ENCODE data around the gene ATOH8. TPM values are rescaled to one million over a fixed set of nuclear protein-coding genes. Genes with fewer than 3 reads are reported as not detected.
A peak's percentile ranks its signal among the peaks of the same experiment; 100 is the strongest.

ATOH8 gene
- total and polyA plus RNA-seq, 2 donors (not counting 3 experiments of a cell fraction or from before 2014, with no cell fraction given) = 10.3 to 12.8 TPM

- no peaks in the 10 kb centered on the region for H3K9me3 ChIP-seq (replicated peaks; ENCODE audit: control insufficient read depth, insufficient read depth, low read length)
- H3K27me3 ChIP-seq (ENCODE audit: control insufficient read depth in 2 of 2, insufficient read depth in 2 of 2, low read length in 2 of 2) = no peaks in the 10 kb centered on the region
- H3K36me3 ChIP-seq (ENCODE audit: control insufficient read depth in 2 of 2, extremely low read depth in 1 of 2, insufficient read depth in 2 of 2, low read length in 2 of 2) = no peaks in the 10 kb centered on the region
- H4K20me1 ChIP-seq (replicated peaks; ENCODE audit: control insufficient read depth, extremely low read depth, insufficient read depth, low read length) = no peaks in the 10 kb centered on the region
- no peak for DNase-seq (ENCODE audit: low read depth, low spot score)
- POLR2A ChIA-PET = no interaction called here
- FAIRE-seq = no peak
- no peak overlapping the region for H3K27ac ChIP-seq (ENCODE audit: insufficient read depth, low read depth, low read length)
- H3K9me1 ChIP-seq (replicated peaks; ENCODE audit: control insufficient read depth, extremely low read depth, insufficient read depth, low read length) = no peaks in the 10 kb centered on the region
- no peaks in the 10 kb centered on the region for H3K4me1 ChIP-seq (ENCODE audit: control insufficient read depth, extremely low read depth, insufficient read depth, low read length)
- H2AFZ ChIP-seq (ENCODE audit: low read depth, low read length) = no peak overlapping the region
- no TSS peak for BruUV-seq (replicated peaks)
- H3K9ac ChIP-seq (replicated peaks; ENCODE audit: extremely low read depth, insufficient read depth, low read length) = no peak overlapping the region
- no peak overlapping the region for H3K4me2 ChIP-seq (ENCODE audit: insufficient read depth, low read length)
- intact Hi-C loops (cut with micrococcal nuclease) = no loop called here
- no peak for TF ChIP-seq POLR2AphosphoS5 (IDR thresholded peaks at IDR 0.05; ENCODE audit: insufficient read depth, low read depth, low read length)
- dilution Hi-C loops (cut with MboI; ENCODE audit: extremely low pct_ligation_motif_present, low sequenced_read_pairs) = no loop called here
- CTCF ChIA-PET = interaction anchor here (12.5 kb wide), 1 partner anchor 246 kb away, joined by 541 read pairs; no protein-coding TSS in a partner anchor
- no peaks in the 10 kb centered on the region for H3K79me2 ChIP-seq (ENCODE audit: control insufficient read depth, insufficient read depth, low read length)
- no peak overlapping the region for H3K4me3 ChIP-seq (replicated peaks in 1 of 3; ENCODE audit: insufficient read depth in 1 of 3, low read depth in 1 of 3, low read length in 3 of 3)
These were observed 80.7 kb downstream of the ATOH8 start for GRCh38 chr2:85834466-85834865.

Small RNA genes lying within 50 kb of the gene (microRNA-seq; reads per million reads assigned to microRNA genes)
- not detected for gene MIR6071 (ENCODE audit: borderline number of aligned reads, borderline replicate concordance)

Small RNA genes lying within 50 kb of the gene (small RNA-seq; reads per million reads assigned to genes)
- gene MIR6071 (ENCODE audit: insufficient read depth, insufficient read length, low read depth, low replicate concordance) (not detected), gene RN7SKP83 (ENCODE audit: insufficient read depth, insufficient read length, low read depth, low replicate concordance) (not detected), gene RNU1-38P (ENCODE audit: insufficient read depth, insufficient read length, low read depth, low replicate concordance) (10.3 reads per million, percentile 62 among the genes with 10 or more reads in this experiment)

Other genes starting within 250 kb of the ATOH8 start
- gene MAT2A, start 214.8 kb upstream of the ATOH8 start, total RNA-seq = 236 and 257 TPM in 2 replicates
- gene MAT2A, start 214.8 kb upstream of the ATOH8 start, polyA plus RNA-seq = 151 and 172 TPM in 2 replicates
- 44.5 and 48.0 TPM in 2 replicates for gene GGCX, start 192.5 kb upstream of the ATOH8 start, total RNA-seq
- gene GGCX, start 192.5 kb upstream of the ATOH8 start, polyA plus RNA-seq = 58.9 and 62.7 TPM in 2 replicates
- gene VAMP8, start 176.4 kb upstream of the ATOH8 start, total RNA-seq = 35.8 and 39.0 TPM in 2 replicates
- 68.7 and 73.1 TPM in 2 replicates for gene VAMP8, start 176.4 kb upstream of the ATOH8 start, polyA plus RNA-seq
- 164 and 186 TPM in 2 replicates for gene VAMP5, start 169.6 kb upstream of the ATOH8 start, total RNA-seq
- gene VAMP5, start 169.6 kb upstream of the ATOH8 start, polyA plus RNA-seq = 624 and 648 TPM in 2 replicates
- gene RNF181, start 158.2 kb upstream of the ATOH8 start, total RNA-seq = 133 and 142 TPM in 2 replicates
- 629 and 643 TPM in 2 replicates for gene RNF181, start 158.2 kb upstream of the ATOH8 start, polyA plus RNA-seq
- gene TMEM150A, start 151.3 kb upstream of the ATOH8 start, total RNA-seq = 14.6 and 17.7 TPM in 2 replicates
- 35.7 and 44.9 TPM in 2 replicates for gene TMEM150A, start 151.3 kb upstream of the ATOH8 start, polyA plus RNA-seq
- gene C2orf68, start 141.9 kb upstream of the ATOH8 start, total RNA-seq = 23.0 and 27.4 TPM in 2 replicates
- gene C2orf68, start 141.9 kb upstream of the ATOH8 start, polyA plus RNA-seq = 17.4 and 20.9 TPM in 2 replicates
- gene USP39, start 137.8 kb upstream of the ATOH8 start, total RNA-seq = 58.3 and 64.5 TPM in 2 replicates
- 57.8 TPM in 2 replicates for gene USP39, start 137.8 kb upstream of the ATOH8 start, polyA plus RNA-seq
- not detected in 2 replicates for gene SFTPB, start 85.8 kb upstream of the ATOH8 start, total RNA-seq
- gene SFTPB, start 85.8 kb upstream of the ATOH8 start, polyA plus RNA-seq = not detected in 2 replicates
- not detected in 2 replicates for gene GNLY, start 59.6 kb upstream of the ATOH8 start, total RNA-seq
- not detected in 2 replicates for gene GNLY, start 59.6 kb upstream of the ATOH8 start, polyA plus RNA-seq
- 12.7 and 16.0 TPM in 2 replicates for gene ST3GAL5, start 135.0 kb downstream of the ATOH8 start, total RNA-seq
- gene ST3GAL5, start 135.0 kb downstream of the ATOH8 start, polyA plus RNA-seq = 7.5 and 9.5 TPM in 2 replicates

All from endothelial cell of umbilical vein (primary cell).